ENCODE results near the gene CLEC2A.

The CLEC2A gene

GRCh38 chr12:9869307-9870161 lies 62.6 kb downstream of the CLEC2A start, which contains the start of gene CLEC2B:
Gene CLEC2B (minus strand): TSS chr12:9869354.
- TF ChIP-seq, protein P1, sequence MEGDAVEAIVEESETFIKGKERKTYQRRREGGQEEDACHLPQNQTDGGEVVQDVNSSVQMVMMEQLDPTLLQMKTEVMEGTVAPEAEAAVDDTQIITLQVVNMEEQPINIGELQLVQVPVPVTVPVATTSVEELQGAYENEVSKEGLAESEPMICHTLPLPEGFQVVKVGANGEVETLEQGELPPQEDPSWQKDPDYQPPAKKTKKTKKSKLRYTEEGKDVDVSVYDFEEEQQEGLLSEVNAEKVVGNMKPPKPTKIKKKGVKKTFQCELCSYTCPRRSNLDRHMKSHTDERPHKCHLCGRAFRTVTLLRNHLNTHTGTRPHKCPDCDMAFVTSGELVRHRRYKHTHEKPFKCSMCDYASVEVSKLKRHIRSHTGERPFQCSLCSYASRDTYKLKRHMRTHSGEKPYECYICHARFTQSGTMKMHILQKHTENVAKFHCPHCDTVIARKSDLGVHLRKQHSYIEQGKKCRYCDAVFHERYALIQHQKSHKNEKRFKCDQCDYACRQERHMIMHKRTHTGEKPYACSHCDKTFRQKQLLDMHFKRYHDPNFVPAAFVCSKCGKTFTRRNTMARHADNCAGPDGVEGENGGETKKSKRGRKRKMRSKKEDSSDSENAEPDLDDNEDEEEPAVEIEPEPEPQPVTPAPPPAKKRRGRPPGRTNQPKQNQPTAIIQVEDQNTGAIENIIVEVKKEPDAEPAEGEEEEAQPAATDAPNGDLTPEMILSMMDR (IDR thresholded peaks at IDR 0.05), result no peak
- TF ChIP-seq ZFX (IDR thresholded peaks at IDR 0.05; ENCODE audit: borderline replicate concordance), result no peak
- H3K27ac ChIP-seq, result no peak within 1 kb of the TSS

- no peak overlapping the region for H3K27ac ChIP-seq
- TF ChIP-seq, protein P1 (IDR thresholded peaks at IDR 0.05), result no peak
- no peak for TF ChIP-seq ZFX (IDR thresholded peaks at IDR 0.05; ENCODE audit: borderline replicate concordance)
These were observed 63.2 kb downstream of the CLEC2A start for GRCh38 chr12:9868951-9869306.

DNA sequence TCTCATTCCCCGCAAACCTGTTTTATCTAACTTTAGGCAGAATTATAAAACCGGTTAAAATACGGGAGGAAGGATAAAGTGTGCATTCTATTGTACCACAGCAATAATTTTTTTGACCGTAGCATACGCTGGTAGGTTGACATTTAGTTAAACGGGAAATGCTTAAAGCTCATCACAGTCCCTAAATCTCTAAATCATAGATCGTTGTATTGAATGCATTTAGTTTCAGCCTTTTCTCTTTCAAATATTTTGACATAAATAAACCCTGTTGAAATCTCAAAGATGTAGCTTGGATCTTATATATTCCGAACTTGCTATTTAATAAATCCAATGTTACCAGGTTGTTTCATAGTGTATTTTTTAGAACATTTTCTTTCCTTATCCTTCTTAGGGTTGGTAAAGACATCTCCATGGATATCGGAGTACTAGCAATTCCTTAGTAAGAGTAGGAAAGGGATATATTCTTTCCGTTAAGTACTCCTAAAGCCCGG lies 63.8 kb downstream of the CLEC2A start:
- no peak overlapping the region for H3K27ac ChIP-seq
- TF ChIP-seq, protein P1 (IDR thresholded peaks at IDR 0.05), result no peak
- TF ChIP-seq ZFX (IDR thresholded peaks at IDR 0.05; ENCODE audit: borderline replicate concordance), result no peak

DNA sequence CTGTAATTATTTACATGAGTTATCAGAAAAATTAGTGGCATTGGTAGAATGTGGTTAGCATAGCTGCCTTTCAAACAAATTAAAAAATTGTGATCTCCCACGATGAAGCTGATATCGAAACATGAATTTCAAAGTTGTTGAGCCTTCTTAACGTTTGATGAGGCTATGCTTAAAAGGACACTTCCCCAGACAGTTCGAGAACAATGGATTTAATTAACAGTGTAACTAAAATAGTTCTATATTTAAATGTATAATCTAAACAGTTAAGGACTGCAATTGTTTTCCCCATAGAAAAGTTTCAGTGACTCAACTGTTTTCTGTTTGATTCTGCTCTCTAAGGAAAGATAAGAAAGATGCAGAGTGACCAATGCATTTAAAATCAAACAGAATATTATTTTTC lies 64.6 kb downstream of the CLEC2A start:
- TF ChIP-seq, protein P1 (IDR thresholded peaks at IDR 0.05), result no peak
- no peak for TF ChIP-seq ZFX (IDR thresholded peaks at IDR 0.05; ENCODE audit: borderline replicate concordance)
- H3K27ac ChIP-seq, result no peak overlapping the region

- H3K27ac ChIP-seq, result no peak overlapping the region
These were observed 65.3 kb downstream of the CLEC2A start for GRCh38 chr12:9866860-9867269.

GRCh38 chr12:9864913-9865675 lies 67.1 kb downstream of the CLEC2A start:
- no peak for TF ChIP-seq ZFX (IDR thresholded peaks at IDR 0.05; ENCODE audit: borderline replicate concordance)
- TF ChIP-seq, protein P1 (IDR thresholded peaks at IDR 0.05), result no peak
- no peak overlapping the region for H3K27ac ChIP-seq

More at GRCh38 chr12:9866860-9867269, 65.3 kb downstream of the CLEC2A start:
- TF ChIP-seq ZFX (IDR thresholded peaks at IDR 0.05; ENCODE audit: borderline replicate concordance), result no peak
- TF ChIP-seq, protein P1 (IDR thresholded peaks at IDR 0.05), result no peak
